ENCODE data around the gene SLIT3. TPM values are rescaled to one million over a fixed set of nuclear protein-coding genes. Genes with fewer than 3 reads are reported as not detected.

The SLIT3 gene
- total and polyA plus RNA-seq, 2 donors (not counting 3 experiments of a cell fraction or from before 2014, with no cell fraction given): 0.90 to 1.0 TPM

DNA sequence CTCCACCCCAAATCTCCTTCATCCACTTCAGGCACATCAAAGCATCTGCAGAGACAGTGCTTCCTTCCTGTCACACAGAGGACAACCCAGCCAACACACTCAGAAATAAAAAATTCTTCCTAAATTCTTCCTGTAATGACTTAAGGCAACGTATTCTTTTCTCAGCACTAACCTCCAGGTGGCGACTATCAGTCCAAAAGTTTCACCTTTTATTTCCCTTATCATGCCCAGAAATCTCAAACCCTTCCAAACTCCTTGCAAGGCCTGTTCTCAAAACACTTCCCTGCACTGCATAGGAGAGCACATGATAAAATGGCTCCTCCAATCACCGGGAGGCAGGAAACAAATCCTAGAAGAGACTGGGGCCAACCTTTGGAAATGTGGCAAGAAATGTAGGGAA, 35.1 kb downstream of the SLIT3 start:
- Histone ChIP-seq H2AFZ (ENCODE audit: low read depth, low read length) (no peak overlapping the region), H3K79me2 (ENCODE audit: control insufficient read depth, insufficient read depth, low read length) (no peaks in the 10 kb centered on the region), H3K36me3 (ENCODE audit: control insufficient read depth in 2 of 2, extremely low read depth in 1 of 2, insufficient read depth in 2 of 2, low read length in 2 of 2) (no peaks in the 10 kb centered on the region), H3K9ac (replicated peaks; ENCODE audit: extremely low read depth, insufficient read depth, low read length) (no peak overlapping the region), H3K4me1 (ENCODE audit: control insufficient read depth, extremely low read depth, insufficient read depth, low read length) (no peaks in the 10 kb centered on the region), H3K4me2 (ENCODE audit: insufficient read depth, low read length) (no peak overlapping the region), H3K4me3 (replicated peaks in 1 of 3; ENCODE audit: insufficient read depth in 1 of 3, low read depth in 1 of 3, low read length in 3 of 3) (no peak overlapping the region), H3K9me1 (replicated peaks; ENCODE audit: control insufficient read depth, extremely low read depth, insufficient read depth, low read length) (no peaks in the 10 kb centered on the region), H4K20me1 (replicated peaks; ENCODE audit: control insufficient read depth, extremely low read depth, insufficient read depth, low read length) (no peaks in the 10 kb centered on the region), H3K27me3 (ENCODE audit: control insufficient read depth in 2 of 2, insufficient read depth in 2 of 2, low read length in 2 of 2) (no peaks in the 10 kb centered on the region), H3K9me3 (replicated peaks; ENCODE audit: control insufficient read depth, insufficient read depth, low read length) (no peaks in the 10 kb centered on the region), H3K27ac (ENCODE audit: insufficient read depth, low read depth, low read length) (no peak overlapping the region)
- no peak for FAIRE-seq
- dilution Hi-C loops (cut with MboI; ENCODE audit: extremely low pct_ligation_motif_present, low sequenced_read_pairs): no loop called here
- intact Hi-C loops (cut with micrococcal nuclease): loop anchor here (1.0 kb wide), 1 partner anchor 315 kb away; no protein-coding TSS in a partner anchor
- no peak for TF ChIP-seq FOS (IDR thresholded peaks at IDR 0.05; ENCODE audit: borderline replicate concordance, insufficient read depth, low read length)
- no peak for TF ChIP-seq POLR2AphosphoS5 (IDR thresholded peaks at IDR 0.05; ENCODE audit: insufficient read depth, low read depth, low read length)
- TF ChIP-seq, protein P1, sequence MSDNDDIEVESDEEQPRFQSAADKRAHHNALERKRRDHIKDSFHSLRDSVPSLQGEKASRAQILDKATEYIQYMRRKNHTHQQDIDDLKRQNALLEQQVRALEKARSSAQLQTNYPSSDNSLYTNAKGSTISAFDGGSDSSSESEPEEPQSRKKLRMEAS (IDR thresholded peaks at IDR 0.05; ENCODE audit: insufficient read depth, insufficient read length): no peak
- TF ChIP-seq MYC (IDR thresholded peaks at IDR 0.05; ENCODE audit: low read depth, low read length): no peak
- TF ChIP-seq EZH2 (IDR thresholded peaks at IDR 0.05; ENCODE audit: borderline replicate concordance, low read depth, low read length, severe bottlenecking): no peak
- peak; percentile 69 for TF ChIP-seq GATA2 (IDR thresholded peaks at IDR 0.05; ENCODE audit: insufficient read depth, insufficient read length, low read depth, low read length)
- TF ChIP-seq POLR2A (IDR thresholded peaks at IDR 0.05; ENCODE audit: low read depth, low read length): no peak
- TF ChIP-seq, protein P2, sequence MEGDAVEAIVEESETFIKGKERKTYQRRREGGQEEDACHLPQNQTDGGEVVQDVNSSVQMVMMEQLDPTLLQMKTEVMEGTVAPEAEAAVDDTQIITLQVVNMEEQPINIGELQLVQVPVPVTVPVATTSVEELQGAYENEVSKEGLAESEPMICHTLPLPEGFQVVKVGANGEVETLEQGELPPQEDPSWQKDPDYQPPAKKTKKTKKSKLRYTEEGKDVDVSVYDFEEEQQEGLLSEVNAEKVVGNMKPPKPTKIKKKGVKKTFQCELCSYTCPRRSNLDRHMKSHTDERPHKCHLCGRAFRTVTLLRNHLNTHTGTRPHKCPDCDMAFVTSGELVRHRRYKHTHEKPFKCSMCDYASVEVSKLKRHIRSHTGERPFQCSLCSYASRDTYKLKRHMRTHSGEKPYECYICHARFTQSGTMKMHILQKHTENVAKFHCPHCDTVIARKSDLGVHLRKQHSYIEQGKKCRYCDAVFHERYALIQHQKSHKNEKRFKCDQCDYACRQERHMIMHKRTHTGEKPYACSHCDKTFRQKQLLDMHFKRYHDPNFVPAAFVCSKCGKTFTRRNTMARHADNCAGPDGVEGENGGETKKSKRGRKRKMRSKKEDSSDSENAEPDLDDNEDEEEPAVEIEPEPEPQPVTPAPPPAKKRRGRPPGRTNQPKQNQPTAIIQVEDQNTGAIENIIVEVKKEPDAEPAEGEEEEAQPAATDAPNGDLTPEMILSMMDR (IDR thresholded peaks at IDR 0.05; ENCODE audit: extremely low read depth in 1 of 2, insufficient read depth in 1 of 2, low read depth in 1 of 2, low read length in 2 of 2): peak in 1 of 2 donors; percentile 10
- no peak for TF ChIP-seq JUN (IDR thresholded peaks at IDR 0.05; ENCODE audit: borderline replicate concordance, insufficient read depth, insufficient read length, low read depth)
- no TSS peak for BruUV-seq (replicated peaks)
- POLR2A ChIA-PET: no interaction called here
- DNase-seq (ENCODE audit: low read depth, low spot score): peak; percentile 24
- CTCF ChIA-PET: interaction anchor here (1.2 to 2.1 kb wide), 3 partner anchors 282 to 317 kb away, joined by 3 to 8 read pairs (median 4); no protein-coding TSS in a partner anchor
